Activated CD4-positive, alpha-beta T cell treated with anti-CD3 and anti-CD28 coated beads, Interleukin-2, Interleukin-4, amounts not matched to agents 100 ng/mL and 50 ng/mL, durations not matched to agents 16 hours and 8 hours (primary cell): ENCODE results near the gene ZBTB20.

Experiments
- DNase-seq: peaks from one replicate; pipeline ENCODE4 v3.0.0-alpha.2; 2020; ENCODE audit warnings: low spot score

The ZBTB20 gene

DNA sequence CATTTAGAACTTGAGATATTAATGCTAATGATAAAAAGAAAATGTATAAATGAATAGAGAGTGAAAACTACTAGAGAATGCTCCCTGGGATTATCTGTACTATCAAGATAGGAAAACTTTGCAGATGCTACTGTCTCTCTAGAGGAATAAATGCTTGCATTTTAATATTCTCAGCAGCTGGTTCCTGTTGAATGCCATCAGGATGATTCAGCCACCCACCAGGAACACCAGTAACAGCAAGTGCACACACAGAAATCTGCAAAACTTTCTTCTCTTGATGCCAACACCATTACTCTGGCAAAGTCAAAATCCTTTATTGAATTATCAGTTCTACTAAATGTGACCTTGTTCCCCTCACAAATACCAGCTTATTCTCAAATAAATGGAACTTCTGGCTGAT is 704.8 kb downstream of the ZBTB20 start:
- no peak for DNase-seq

DNA sequence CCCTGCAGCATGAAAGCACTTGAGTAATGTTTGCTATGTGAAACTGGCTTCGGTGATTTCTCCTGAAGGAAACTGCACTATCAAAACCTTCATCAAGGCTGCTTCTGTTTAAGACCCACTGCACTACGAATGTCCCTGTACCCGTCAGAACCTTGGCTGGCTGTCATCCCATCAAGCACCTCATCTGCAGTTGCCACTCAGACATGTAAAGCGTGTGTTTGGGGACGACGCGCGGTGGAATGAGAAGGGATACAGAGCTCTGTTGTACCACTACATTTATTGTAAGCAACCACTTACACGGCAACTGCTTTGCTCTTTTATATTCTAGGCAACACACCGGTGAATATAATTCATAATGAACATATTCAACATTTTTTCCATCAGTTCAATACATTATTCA is 705.7 kb downstream of the ZBTB20 start:
- no peak for DNase-seq

DNA sequence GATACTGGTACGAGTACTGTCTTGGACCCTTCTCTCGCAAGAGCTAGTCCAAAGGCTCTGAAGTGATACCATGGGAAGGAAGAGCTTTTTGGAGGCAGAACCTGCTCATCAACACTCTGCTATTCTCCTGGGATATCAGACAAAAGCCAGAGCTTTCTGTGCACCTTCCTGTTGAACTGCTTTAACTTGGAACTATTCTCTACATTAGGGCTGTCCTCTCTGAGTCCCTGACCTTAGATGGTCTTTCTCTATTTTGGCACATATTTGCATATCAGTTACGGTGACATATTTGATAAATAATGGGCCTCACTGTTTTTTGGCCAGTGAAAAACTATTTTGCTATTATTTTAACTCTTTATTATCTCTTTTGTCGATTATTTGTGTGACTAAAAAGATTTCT is 706.4 kb downstream of the ZBTB20 start:
- DNase-seq = no peak

DNA sequence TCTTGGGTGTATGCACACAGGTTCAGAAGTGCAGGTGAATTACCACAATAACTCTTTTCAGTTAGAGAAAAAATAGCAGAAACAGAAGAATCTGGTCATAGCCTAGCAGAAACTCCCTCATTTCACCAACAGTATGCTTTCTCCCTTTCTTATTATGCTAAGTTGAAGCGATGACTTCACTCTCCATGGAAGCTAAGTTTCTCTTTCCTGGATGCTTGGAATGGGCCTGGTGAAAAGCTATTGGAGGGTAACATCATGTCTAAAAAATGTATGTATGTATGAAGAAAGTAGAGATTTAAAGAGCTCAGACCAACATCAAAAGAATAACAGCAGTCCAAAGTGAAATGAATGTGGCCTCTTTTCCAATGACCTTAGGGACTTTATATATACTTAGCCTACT is 707.8 kb downstream of the ZBTB20 start:
- no peak for DNase-seq

DNA sequence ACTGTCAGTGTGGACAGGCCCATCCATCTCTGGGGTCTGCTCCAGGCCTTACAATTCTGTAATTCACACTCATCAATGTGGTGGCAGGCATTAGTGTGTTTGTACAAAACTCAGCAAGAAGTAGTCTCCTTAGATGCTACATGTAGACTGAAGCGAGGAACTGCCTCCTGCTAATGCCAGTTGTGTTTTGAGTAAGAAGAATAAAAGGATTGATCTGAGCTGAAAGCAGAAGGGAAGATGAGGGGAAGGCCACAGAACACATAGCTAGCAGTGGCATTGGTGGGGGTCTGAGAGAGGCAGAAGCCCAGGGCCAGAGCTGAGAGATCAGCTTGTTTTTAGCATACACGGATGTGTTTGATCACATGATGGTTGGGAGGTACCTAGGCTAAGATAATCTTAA is 709.2 kb downstream of the ZBTB20 start:
- DNase-seq = no peak

DNA sequence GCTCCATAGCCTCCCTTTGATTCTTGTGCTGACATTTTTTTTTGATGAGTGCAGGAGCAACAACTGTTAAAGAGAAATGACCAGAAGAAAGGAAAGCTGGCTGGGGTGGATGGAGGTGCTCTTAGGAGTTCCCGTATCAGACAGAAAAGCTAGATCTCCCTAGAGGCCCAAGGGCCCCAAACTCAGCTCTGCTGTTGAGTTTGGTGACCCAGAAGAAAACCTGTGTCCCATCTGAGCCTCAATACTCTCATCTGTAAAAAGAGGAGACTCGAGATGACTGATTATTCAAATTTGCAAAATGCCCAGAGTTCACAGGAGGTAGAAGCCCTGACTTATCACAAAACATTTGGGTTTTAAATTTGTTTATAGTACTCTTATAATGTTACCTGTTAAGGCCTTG is 710.9 kb downstream of the ZBTB20 start:
- no peak for DNase-seq

DNA sequence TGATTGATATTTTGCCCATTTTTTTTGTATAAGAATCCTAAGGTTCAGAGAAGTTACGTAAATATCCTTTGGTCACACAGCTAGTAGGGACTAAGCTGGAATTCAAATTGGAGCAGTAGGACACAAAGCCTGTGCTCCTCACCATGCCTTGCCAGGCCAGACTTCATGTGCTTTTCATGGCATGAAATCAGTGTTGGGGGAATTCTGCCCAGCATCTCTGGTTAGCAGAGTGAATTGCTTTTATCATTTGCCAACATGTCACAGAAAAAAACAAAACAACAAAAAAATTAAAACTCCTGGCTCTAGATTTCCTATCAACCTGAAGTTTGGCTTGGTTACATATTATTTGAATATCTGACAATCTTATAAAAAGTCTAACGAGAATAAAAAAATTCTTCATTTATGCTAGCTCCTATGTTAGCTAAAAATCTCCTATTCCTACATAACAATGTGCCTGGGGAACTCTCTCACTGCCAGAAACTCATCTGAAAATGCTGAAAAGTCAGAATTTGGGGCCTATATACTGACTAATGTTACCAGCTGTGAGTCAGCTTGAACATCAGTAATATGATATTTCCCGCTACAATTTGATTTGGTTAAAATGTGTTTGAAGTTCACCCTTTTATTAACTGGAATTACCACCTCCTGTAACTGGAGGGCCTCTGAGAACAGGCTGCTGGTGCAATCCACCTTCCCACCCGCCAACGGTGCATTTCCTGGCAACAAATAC is 711.5 kb downstream of the ZBTB20 start:
- DNase-seq = no peak

DNA sequence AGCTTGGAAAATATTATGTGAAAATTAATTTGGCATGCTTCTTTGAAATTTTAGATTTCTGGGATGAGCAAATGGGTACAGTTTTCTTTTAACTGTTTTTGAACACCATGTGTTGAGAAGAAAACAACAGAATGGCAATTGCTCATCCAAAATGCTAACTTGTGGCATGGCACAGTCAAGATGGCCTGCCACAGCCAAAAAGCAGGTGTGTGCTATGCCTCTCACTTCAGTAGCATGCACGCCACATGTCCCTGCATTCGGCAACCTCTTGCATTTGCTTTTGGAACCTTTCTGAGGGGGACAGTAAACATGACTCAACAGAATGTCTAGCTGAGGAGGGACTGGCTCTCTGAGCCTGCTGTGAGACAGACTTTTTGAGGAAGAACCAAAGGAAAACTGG is 714.8 kb downstream of the ZBTB20 start:
- DNase-seq = no peak

DNA sequence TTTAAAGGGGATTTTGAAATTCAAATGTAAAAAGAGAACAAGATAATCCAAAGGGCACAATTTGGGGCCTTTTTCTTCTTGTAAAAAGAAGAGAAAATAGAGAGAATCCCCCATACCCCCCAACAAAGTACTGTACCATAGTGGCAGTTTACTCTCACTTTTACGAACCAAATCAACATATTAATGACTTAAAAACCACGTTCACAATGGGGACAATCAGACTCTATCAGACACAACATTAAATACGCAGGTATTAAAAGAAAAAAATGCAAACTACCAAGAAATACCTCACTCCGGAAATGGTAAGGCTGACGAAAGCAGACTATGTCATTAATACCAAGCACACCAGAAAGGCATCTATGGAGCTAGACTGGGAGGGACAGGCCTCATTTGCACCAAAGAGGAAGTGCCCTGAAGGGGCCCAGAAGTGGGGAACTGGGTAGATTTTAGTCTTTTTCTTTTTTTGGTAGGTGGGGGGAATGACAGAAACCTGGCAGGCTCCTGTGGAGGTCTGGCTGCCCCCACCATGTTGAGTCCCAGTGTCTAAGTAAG is 719.0 kb downstream of the ZBTB20 start:
- DNase-seq = no peak

DNA sequence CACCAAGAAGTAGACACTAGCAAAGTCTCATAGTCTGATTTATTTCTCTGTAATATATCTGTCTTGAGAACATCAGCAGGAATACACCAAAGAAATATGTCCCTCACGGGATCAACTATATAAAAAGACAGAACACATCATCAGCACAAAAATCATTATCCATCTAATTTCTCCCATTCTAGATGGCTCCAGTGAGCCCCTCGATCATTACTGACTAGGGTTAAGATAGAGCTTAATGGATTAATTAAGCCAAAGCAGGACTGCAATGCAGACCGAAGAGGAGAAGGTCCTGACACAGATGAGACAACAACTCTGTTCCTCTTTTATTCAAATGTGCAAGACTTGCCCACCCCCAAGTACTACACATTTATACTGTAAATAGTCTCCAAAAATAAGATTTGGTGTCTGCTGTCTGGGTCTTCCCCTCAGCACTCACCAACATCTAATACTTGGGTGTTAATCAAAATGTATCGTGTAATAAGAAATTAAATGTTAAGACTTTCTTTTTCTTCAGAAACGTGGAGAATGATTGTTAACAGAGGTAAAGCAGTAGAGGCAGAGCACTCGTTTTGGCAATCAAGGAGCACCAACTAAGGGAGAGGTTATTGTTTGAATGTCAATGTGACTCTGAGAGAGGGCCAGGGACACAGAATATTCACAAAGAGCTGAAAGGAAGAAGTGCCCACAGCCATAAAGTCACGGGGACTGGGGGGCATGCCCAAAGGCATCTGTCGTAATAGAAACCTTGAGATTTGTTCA is 719.6 kb downstream of the ZBTB20 start:
- DNase-seq = no peak

DNA sequence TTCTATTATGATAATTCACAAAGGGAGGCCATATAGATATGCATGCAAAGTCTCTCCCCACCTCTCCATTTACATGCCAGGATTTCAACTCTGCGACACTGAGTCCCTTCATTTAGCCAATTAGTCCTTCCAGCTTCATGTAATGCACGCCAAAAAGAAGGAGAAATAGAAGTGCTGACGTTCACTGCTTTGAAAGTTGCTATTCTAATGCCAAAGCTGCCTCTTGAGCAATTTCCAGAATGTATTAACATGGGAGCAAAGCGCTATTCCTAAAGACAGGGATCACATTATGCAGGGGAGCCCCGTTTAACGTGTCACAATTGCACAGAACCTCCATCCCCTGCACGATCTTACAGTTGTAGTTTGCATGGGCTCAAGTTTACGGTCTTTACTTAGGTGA is 722.8 kb downstream of the ZBTB20 start:
- no peak for DNase-seq

DNA sequence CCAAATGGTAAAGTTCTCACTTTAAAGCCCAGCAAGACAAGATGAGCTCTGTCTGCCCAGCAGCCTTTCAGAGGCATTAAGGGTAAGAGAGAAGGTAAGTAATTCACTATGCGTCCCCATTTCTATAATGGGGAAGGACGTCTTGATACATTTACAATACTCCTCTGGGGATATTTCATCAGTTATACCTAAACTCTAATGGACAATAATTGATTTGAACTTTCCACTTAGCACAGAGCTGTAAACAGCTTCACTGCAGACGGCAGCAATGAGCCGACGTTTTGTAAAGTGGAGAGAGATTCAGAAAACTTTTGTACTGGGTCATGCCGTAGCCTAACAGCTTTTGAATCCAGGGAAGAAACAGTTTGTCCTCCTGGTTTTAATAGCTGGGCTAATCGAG is 725.9 kb downstream of the ZBTB20 start:
- DNase-seq = no peak

DNA sequence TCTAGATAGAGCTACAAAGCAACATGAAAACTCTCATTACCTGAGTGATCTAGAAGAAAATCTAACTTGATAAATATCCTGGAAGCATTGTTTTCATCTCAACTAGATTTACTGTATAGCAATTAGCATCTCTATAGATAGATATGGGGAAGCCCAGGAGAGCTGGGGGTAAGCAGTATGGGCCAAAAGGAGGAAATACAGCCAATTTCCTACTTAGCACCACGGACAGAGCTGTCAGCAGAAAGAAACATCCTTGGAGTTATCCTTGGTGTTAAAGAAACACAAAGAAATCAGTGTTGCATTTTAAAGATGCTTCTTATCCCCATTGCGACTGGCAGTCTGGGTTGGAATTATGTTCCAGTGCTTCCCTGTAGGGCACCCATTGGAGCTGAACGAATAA is 727.0 kb downstream of the ZBTB20 start:
- no peak for DNase-seq

DNA sequence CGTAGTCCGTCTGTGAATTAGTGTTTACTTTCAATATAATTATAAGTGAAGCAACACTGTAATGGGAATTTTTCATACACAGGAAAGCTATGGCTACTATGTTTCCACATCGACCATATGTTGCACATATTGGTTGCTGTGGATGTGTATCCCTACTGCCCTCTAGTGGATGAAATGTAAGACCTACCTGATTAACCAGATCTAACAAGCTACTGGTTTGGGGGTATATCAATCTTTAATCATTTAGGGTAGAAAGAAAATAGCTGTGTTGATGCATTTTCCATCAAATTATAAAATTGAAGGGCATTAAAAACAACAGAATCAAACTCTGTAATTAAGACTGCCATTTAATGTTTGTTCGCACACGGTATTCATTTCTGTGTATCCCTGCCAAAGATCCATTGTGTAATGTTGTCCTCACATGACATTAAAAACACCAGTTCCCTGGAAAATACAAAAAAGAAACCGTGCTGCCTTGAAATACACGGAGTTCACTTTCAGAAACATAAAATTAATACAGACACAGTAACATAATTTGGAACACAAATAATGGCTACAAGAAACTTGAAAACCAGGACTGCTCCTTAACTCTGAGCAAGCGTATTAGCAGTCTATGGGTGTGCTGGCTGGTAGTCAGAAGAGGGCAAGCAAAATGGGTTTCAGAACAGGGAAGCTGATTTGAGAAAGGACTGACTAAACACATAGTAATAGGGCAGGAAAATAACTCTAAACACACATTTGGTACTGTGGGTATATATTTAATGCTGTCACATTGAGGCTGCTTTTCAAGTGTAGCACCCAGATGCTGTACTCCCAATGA is 728.2 kb downstream of the ZBTB20 start:
- peak; percentile 74 for DNase-seq

DNA sequence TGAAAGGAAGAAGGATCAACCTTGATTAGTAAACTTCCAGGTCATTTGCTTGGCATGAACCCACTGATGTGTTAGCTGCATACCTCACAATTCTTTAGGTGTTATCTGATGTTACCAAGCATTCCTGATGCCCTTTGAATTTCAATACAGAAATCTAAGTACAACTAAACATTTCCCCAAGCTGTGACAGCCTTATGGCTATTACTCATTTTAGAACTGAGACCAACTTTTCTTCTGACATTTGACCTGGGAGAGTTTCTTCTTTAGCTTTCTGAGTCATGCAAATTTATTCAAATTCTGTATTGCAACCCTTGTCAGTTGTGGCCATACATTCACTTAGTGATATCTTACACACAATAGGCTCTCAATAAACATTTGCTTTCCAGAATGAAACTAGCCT is 729.0 kb downstream of the ZBTB20 start:
- peak; percentile 58 for DNase-seq

DNA sequence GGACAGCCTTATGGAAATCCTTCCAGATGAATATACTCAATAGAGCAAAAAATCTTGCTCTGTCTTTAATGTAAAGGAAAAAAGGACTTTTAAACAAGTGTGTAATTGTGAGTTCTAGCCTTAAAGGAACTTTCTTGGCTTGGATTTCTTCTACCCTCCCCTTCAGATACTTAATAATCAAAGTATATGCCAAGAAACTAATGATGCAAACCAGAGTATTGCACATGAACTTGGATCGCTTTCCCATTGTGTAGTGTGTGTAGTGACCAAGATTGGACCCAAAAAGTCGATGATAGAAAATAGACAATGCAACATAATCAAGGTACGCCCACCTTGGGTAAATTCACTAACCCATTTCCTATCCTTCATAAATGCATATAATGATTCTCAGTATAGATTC is 729.4 kb downstream of the ZBTB20 start:
- DNase-seq = no peak

DNA sequence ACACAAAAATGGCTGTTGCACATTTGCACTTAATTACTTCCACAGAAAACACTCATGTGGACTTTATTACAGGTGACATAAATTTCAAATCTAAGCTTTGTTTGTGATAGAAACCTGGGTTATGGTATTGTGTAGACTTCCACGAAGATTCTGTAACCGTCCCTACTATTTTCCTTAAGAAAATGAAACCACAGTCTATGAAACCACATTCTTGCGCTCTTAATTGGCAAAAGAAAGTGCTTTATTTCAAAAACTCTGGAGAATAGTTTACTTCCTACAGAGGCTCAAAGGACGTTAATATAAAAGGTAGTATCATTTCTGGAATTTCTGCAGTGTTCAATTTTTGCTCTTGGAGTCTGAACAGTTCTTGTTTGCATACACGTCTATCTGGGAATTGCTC is 729.8 kb downstream of the ZBTB20 start:
- DNase-seq = no peak

DNA sequence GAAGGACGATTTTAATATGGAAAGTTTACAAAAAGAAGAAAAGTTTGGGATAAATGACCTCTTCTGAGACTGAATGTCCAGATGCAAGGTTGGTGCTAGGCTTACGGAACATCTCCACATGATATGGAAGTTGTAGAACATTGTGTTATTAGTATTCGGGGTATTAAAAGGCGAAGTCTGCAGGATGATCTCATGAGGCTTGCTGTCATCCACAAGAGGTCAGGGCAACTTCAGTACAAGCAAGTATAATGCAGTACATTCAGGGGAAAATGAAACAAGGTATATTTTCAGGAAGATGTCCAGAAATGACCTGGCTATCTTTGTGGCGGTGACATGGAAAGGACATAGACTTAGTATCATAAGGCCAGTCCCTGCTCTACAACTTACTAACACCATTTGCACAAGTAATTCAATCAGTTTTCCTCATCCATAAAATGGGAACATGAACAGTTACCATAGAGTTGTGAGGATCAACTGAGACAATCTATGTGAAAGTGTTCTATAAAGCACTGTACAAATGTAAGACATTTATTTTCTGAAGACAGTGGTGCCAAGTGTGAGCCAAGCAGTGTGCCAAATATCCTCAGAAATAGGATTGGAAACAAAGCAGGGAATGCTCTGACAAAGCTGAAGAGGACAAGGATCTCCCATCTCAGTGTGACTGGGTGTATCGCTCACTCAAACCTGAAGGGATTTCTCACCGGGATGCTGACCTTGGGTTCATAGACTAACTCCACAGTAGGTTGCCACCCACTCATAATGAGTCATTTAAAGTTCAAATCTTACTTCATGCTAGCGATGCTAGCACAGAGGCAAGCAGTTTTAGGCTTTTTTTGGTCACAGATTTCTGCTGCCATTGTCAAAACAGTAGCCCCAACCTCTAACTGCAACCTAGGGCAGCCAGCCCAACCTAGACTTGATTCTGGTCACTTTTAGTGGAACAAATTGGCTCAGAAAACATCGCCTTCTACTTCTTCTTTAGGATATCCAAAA is 735.0 kb downstream of the ZBTB20 start:
- peak; percentile 50 for DNase-seq

DNA sequence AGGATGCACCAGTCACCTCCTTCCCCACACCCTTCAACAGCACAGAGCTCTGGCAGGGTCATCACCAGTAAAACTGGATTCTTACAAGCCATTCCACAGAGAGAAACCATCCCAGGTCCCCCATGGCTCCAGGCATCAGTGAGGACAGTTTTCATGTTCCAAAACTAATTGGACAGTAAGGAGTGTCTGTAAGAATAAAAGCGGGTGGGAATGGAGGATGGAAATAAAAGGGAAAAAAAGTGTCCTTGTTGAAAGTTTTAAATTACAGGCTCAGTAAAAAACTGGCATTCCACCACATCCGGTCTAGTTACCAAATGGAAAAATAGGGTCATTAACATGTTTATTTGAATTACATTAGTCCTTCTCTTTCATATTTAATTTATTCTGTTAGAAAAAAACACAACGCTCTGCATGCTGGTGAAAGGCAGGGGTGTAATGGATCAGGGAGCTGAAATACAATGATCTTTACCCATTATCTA is 735.9 kb downstream of the ZBTB20 start:
- DNase-seq = no peak

DNA sequence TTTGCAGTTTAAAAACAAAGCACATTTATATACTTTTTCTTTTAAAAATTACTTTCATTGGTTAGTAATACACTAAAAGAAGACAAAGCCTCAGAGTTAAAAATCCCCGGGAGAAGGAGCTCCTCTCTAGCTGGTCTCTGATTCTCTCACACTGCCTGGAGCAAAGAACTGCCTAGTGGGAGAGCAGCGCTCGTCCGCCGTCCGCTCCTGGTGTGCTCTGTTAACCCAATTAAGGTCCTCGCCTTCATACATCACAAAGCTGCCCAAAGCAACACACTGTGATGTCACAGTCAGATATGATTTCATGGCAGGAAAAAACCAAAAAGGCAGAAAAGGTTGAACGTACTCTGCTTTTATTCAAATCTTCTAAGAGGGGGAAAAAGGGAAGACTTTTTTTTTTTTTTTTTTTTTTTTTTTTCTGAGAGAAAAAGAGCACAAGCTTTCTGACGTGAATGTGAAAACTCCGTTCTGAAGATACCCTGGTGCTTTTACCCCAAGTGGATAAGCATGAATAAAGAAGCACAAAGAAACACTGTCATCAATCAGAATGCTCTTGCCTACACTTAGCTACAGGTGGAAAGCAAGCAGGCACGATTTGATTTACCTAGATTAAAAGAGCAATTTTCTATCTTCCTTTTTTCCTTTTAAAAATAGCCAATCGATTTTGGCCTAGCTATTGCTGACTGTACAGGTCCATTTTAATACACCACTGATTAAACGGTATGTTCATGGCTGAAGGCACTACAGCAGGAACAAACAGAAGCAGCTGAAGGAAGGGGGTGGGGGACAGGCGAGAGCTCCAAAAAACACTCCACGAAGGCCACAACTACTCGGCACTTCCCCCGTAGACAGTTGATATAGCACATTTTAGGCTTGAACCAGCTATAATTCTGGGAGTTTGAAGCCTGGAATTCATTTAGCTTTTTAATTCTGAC is 738.1 kb downstream of the ZBTB20 start:
- DNase-seq = no peak
